Tibial artery (tissue), 4 donors: Measurements from ENCODE around the gene SIL1.

ENCODE experiments used
- DNase-seq, 2 donors: peaks; one replicate each; pipeline ENCODE4 v3.0.0-alpha.2; 2019
- H3K27ac ChIP-seq, 2 donors: fragments of 200-600 bp; sonication (generic) in 1 of 2; 1 replicate in 1 of 2; 2 replicates in 1 of 2; pipeline ENCODE4 v1.5.1; 2018 to 2019; ENCODE audit warnings: mild to moderate bottlenecking in 1 of 2
- H3K27me3 ChIP-seq, 2 donors: fragments of 200-600 bp; sonication (generic) in 1 of 2; one replicate each; pipeline versions ENCODE4 v1.5.1 to v1.6.0; 2016 to 2019
- H3K36me3 ChIP-seq, 3 donors: fragments of 200-600 bp; sonication (generic) in 2 of 3; one replicate each; pipeline ENCODE4 v1.5.1; 2016 to 2019; ENCODE audit warnings: mild to moderate bottlenecking in 2 of 3
- H3K4me1 ChIP-seq, 4 donors: fragments of 200-600 bp; sonication (generic) in 2 of 4; 1 replicate in 3 of 4; 2 replicates in 1 of 4; pipeline ENCODE4 v1.5.1; 2016 to 2019
- H3K4me3 ChIP-seq, 2 donors: fragments of 200-600 bp; sonication (generic) in 1 of 2; 1 replicate in 1 of 2; 2 replicates in 1 of 2; pipeline ENCODE4 v1.5.1; 2018 to 2019; ENCODE audit warnings: mild to moderate bottlenecking in 2 of 2
- H3K9me3 ChIP-seq, 3 donors: fragments of 200-600 bp; sonication (generic) in 1 of 3; one replicate each; pipeline ENCODE4 v1.5.1; 2016 to 2019
- CTCF ChIP-seq, 2 experiments: fragments of 200-600 bp in 1 of 2; fragments of 450-650 bp in 1 of 2; IDR thresholded peaks; one replicate each; pipeline ENCODE4 v1.5.1; 2017 to 2019; ENCODE audit warnings: antibody characterized with exemption in 2 of 2, mild to moderate bottlenecking in 1 of 2, moderate library complexity in 1 of 2
- intact Hi-C: fragments of 100-400 bp; cut with DNase I; formaldehyde crosslinking; loops from one replicate; pipeline ENCODE4 v1.15.0; 2023; ENCODE audit warnings: low total_unique reads

The SIL1 gene

GRCh38 chr5:138943599-138944173 lies 254.5 kb downstream of the SIL1 start:
- no peak overlapping the region for H3K4me3 ChIP-seq
- TF ChIP-seq CTCF (IDR thresholded peaks at IDR 0.05), result no peak
- DNase-seq, result no peak
- no peak overlapping the region for H3K27ac ChIP-seq
- H3K9me3 ChIP-seq, result no peaks in the 10 kb centered on the region
- H3K27me3 ChIP-seq, result no peaks in the 10 kb centered on the region
- H3K36me3 ChIP-seq, result peaks cover 12 to 45% (median 21%) of the 10 kb centered on the region in 3 donors
- intact Hi-C loops, result no loop called here
- peaks cover 0 to 6% (median 2%) of the 10 kb centered on the region in 4 donors for H3K4me1 ChIP-seq

- Histone ChIP-seq H3K27ac (no peak overlapping the region), H3K27me3 (no peaks in the 10 kb centered on the region), H3K4me3 (no peak overlapping the region), H3K9me3 (no peaks in the 10 kb centered on the region), H3K36me3 (peaks cover 12 to 49% (median 21%) of the 10 kb centered on the region in 3 donors), H3K4me1 (peaks cover 0 to 6% (median 0%) of the 10 kb centered on the region in 4 donors)
- intact Hi-C loops, result no loop called here
- DNase-seq, result no peak
- no peak for TF ChIP-seq CTCF (IDR thresholded peaks at IDR 0.05)
These were observed 255.3 kb downstream of the SIL1 start for GRCh38 chr5:138942861-138943260.

GRCh38 chr5:138942066-138942465 lies 256.1 kb downstream of the SIL1 start:
- TF ChIP-seq CTCF (IDR thresholded peaks at IDR 0.05), result no peak
- no peaks in the 10 kb centered on the region for H3K9me3 ChIP-seq
- intact Hi-C loops, result no loop called here
- H3K36me3 ChIP-seq, result peaks cover 5 to 42% (median 17%) of the 10 kb centered on the region in 3 donors
- H3K27me3 ChIP-seq, result no peaks in the 10 kb centered on the region
- H3K4me3 ChIP-seq, result no peak overlapping the region
- no peak overlapping the region for H3K27ac ChIP-seq
- peaks cover 0 to 6% (median 0%) of the 10 kb centered on the region in 4 donors for H3K4me1 ChIP-seq
- no peak for DNase-seq

GRCh38 chr5:138938526-138938925 lies 259.6 kb downstream of the SIL1 start:
- Histone ChIP-seq H3K4me1 (no peaks in the 10 kb centered on the region), H3K9me3 (no peaks in the 10 kb centered on the region), H3K4me3 (no peak overlapping the region), H3K36me3 (peaks cover 8 to 45% (median 22%) of the 10 kb centered on the region in 3 donors), H3K27ac (no peak overlapping the region), H3K27me3 (no peaks in the 10 kb centered on the region)
- intact Hi-C loops, result no loop called here
- no peak for DNase-seq
- no peak for TF ChIP-seq CTCF (IDR thresholded peaks at IDR 0.05)

- no peak overlapping the region for H3K27ac ChIP-seq
- H3K4me3 ChIP-seq, result no peak overlapping the region
- intact Hi-C loops, result no loop called here
- DNase-seq, result no peak
- H3K27me3 ChIP-seq, result no peaks in the 10 kb centered on the region
- H3K9me3 ChIP-seq, result no peaks in the 10 kb centered on the region
- peaks cover 17 to 45% (median 30%) of the 10 kb centered on the region in 3 donors for H3K36me3 ChIP-seq
- no peak for TF ChIP-seq CTCF (IDR thresholded peaks at IDR 0.05)
- H3K4me1 ChIP-seq, result no peaks in the 10 kb centered on the region
These were observed 260.5 kb downstream of the SIL1 start for GRCh38 chr5:138937392-138938387.
